Measurements from ENCODE around the gene PRDM16. TPM values are rescaled to one million over a fixed set of nuclear protein-coding genes. Genes with fewer than 3 reads are reported as not detected.

PRDM16 gene
- total and polyA plus RNA-seq, 8 donors = 9.6 to 18.0 (median 14.7) TPM

DNA sequence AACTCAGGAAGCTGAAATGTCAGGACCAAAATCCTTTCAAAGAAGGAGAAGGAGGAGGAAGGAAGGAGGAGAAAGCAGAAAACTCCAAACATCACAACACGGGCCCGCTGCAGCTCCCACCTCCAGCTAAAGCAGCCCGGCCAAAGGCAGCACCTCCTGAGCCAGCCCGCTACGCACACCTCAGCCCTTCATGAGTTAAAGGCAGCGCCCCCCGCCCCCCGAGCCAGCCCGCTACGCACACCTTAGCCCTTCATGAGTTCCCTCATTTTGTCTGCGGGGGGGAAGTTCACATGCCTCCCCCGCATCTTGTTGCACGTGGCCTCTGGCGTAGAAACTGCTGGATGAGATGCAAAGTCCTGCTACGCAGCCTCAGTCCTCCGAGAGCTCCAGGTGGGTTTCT, 294.8 kb downstream of the PRDM16 start:
- Histone ChIP-seq H3K4me1 (no peaks in the 10 kb centered on the region), H3K36me3 (no peaks in the 10 kb centered on the region), H3K9me3 (no peaks in the 10 kb centered on the region), H3K4me3 (no peak overlapping the region), H3K27ac (no peak overlapping the region), H3K27me3 (peaks cover 0 to 85% of the 10 kb centered on the region in 2 donors)
- intact Hi-C loops (cut with DNase I) = no loop called here
- TF ChIP-seq CTCF (IDR thresholded peaks at IDR 0.05) = no peak
- DNase-seq (peak in 1 of 4 donors; percentile 63), ATAC-seq (no peak)

GRCh38 chr1:3364551-3364950, 295.5 kb downstream of the PRDM16 start:
- Histone ChIP-seq H3K4me1 (no peaks in the 10 kb centered on the region), H3K27ac (no peak overlapping the region), H3K27me3 (peaks cover 0 to 85% of the 10 kb centered on the region in 2 donors), H3K36me3 (no peaks in the 10 kb centered on the region), H3K9me3 (no peaks in the 10 kb centered on the region), H3K4me3 (no peak overlapping the region)
- no peak for ATAC-seq
- intact Hi-C loops (cut with DNase I) = no loop called here
- no peak for TF ChIP-seq CTCF (IDR thresholded peaks at IDR 0.05)
- DNase-seq = no peak

GRCh38 chr1:3364983-3365382, 296.0 kb downstream of the PRDM16 start:
- Histone ChIP-seq H3K36me3 (no peaks in the 10 kb centered on the region), H3K27me3 (peaks cover 0 to 80% of the 10 kb centered on the region in 2 donors), H3K9me3 (no peaks in the 10 kb centered on the region), H3K4me1 (no peaks in the 10 kb centered on the region), H3K27ac (no peak overlapping the region), H3K4me3 (no peak overlapping the region)
- no peak for TF ChIP-seq CTCF (IDR thresholded peaks at IDR 0.05)
- ATAC-seq (no peak), DNase-seq (no peak)
- intact Hi-C loops (cut with DNase I) = no loop called here

GRCh38 chr1:3365523-3366125, 296.6 kb downstream of the PRDM16 start:
- peaks cover 0 to 79% of the 10 kb centered on the region in 2 donors for H3K27me3 ChIP-seq
- ATAC-seq (no peak), DNase-seq (no peak)
- H3K27ac ChIP-seq = no peak overlapping the region
- intact Hi-C loops (cut with DNase I) = no loop called here
- H3K4me1 ChIP-seq = no peaks in the 10 kb centered on the region
- no peaks in the 10 kb centered on the region for H3K9me3 ChIP-seq
- H3K4me3 ChIP-seq = no peak overlapping the region
- no peaks in the 10 kb centered on the region for H3K36me3 ChIP-seq
- no peak for TF ChIP-seq CTCF (IDR thresholded peaks at IDR 0.05)

DNA sequence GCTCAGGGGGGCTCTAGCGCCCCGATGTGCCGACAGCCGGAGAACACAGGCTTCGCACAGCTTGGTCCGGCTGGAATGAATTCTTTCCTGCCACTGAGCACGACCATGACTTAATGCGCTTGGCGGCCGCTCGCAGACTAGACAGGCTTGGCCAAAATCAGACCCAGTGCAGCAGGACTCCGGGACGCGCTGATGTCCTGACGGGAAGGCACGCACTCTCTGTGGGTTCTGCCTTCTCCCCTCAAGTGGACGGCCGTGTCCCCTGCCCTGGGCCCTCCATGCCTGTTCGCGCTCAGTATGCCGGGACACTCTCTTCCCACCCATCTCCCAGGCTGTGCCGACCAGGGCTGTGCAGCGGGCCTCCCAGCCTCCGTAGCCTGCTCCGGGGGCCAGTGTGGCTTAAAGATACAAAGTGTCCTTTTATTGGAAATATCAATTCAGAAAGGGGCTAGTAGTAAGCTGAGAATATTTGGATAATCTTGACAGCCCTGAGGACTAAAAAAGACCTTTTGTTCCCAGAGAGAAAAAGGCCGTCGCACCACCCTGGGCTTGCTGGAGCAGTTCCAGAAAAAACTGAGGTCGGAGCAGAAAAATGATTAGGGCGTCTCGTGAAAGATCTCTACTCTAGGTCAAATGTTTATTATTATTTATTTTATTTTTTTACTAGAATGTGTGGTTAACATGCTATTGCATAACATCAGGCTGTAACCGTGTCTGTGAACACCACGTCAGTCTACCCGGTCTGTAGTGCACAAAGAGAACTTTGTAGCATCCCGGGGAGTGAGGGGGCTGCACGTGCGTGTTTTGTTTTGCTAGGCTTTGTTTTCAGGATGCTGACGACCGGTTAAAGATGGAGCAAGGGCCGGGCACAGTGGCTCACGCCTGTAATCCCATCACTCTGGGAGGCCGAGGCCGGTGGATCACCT, 297.4 kb downstream of the PRDM16 start:
- intact Hi-C loops (cut with DNase I) = no loop called here
- DNase-seq (peak in 3 of 4 donors; percentile 59 to 72 (median 72)), ATAC-seq (peak; percentile 20)
- Histone ChIP-seq H3K36me3 (no peaks in the 10 kb centered on the region), H3K27ac (peak overlapping the region in 1 of 2 donors; percentile 33), H3K27me3 (peaks cover 0 to 74% of the 10 kb centered on the region in 2 donors), H3K4me3 (no peak overlapping the region), H3K4me1 (no peaks in the 10 kb centered on the region), H3K9me3 (no peaks in the 10 kb centered on the region)
- no peak for TF ChIP-seq CTCF (IDR thresholded peaks at IDR 0.05)

Data from left lung (tissue), 10 donors.